GM12801 (cell line): ENCODE results near the gene BLZF1.

Experiments
- CTCF ChIP-seq: IDR thresholded peaks from one replicate; pipeline ENCODE4 v1.5.1; 2011; ENCODE audit warnings: control low read depth; ENCODE audit not compliant: insufficient read length; ENCODE audit errors: extremely low read depth

The BLZF1 gene

GRCh38 chr1:169326956-169327268, 41.1 kb upstream of the BLZF1 start:
- no peak for TF ChIP-seq CTCF

- no peak for TF ChIP-seq CTCF
These were observed 40.1 kb upstream of the BLZF1 start for GRCh38 chr1:169327875-169328274.

GRCh38 chr1:169329383-169329782, 38.6 kb upstream of the BLZF1 start:
- no peak for TF ChIP-seq CTCF

- no peak for TF ChIP-seq CTCF
These were observed 37.1 kb upstream of the BLZF1 start for GRCh38 chr1:169330927-169331326.

- TF ChIP-seq CTCF: no peak
These were observed 29.4 kb upstream of the BLZF1 start for GRCh38 chr1:169338617-169339016.

GRCh38 chr1:169339773-169340172, 28.2 kb upstream of the BLZF1 start:
- no peak for TF ChIP-seq CTCF

- TF ChIP-seq CTCF: no peak
These were observed 27.1 kb upstream of the BLZF1 start for GRCh38 chr1:169340882-169341281.

GRCh38 chr1:169345511-169345910, 22.5 kb upstream of the BLZF1 start:
- no peak for TF ChIP-seq CTCF
